HepG2 (cell line): Measurements from ENCODE around the gene GRAP. TPM values are rescaled to one million over a fixed set of nuclear protein-coding genes. Genes with fewer than 3 reads are reported as not detected.

Source experiments
- CSRNP2 ChIP-seq: sonication (generic); formaldehyde crosslinking; conservative IDR thresholded peaks from 2 replicates; pipeline ENCODE4 v1.8.0; 2022; ENCODE audit warnings: low read depth, missing genetic modification reagents
- FOXK1 ChIP-seq: sonication (generic); formaldehyde crosslinking; IDR thresholded peaks from 2 replicates; pipeline ENCODE4 v1.4.0; 2020; ENCODE audit warnings: low read depth, missing genetic modification reagents, borderline replicate concordance
- HCFC1 ChIP-seq: fragments of 150-350 bp; IDR thresholded peaks from 2 replicates; pipeline ENCODE4 v1.6.1; 2014; ENCODE audit warnings: low read depth, low read length
- HNF4A ChIP-seq: sonication (generic); formaldehyde crosslinking; IDR thresholded peaks from 2 replicates; pipeline ENCODE4 v1.4.0; 2020; ENCODE audit warnings: missing genetic modification reagents
- HNRNPUL1 ChIP-seq: fragments of 200-400 bp; formaldehyde crosslinking; IDR thresholded peaks from 2 replicates; pipeline ENCODE4 v1.6.1; 2017; ENCODE audit warnings: low read depth, mild to moderate bottlenecking, low read length, moderate library complexity
- HOXA7 ChIP-seq: sonication (generic); formaldehyde crosslinking; IDR thresholded peaks from 2 replicates; pipeline ENCODE4 v1.8.1; 2022; ENCODE audit warnings: mild to moderate bottlenecking, missing genetic modification reagents, moderate library complexity
- JDP2 ChIP-seq: sonication (generic); formaldehyde crosslinking; IDR thresholded peaks from 2 replicates; pipeline ENCODE4 v1.8.1; 2022; ENCODE audit warnings: missing genetic modification reagents, borderline replicate concordance
- PLRG1 ChIP-seq: fragments of 450-650 bp; conservative IDR thresholded peaks from 2 replicates; pipeline ENCODE4 v1.6.1; 2016
- PRMT3 ChIP-seq: sonication (generic); formaldehyde crosslinking; IDR thresholded peaks from 2 replicates; pipeline ENCODE4 v1.8.1; 2022; ENCODE audit warnings: low read depth, mild to moderate bottlenecking, moderate library complexity, missing genetic modification reagents, borderline replicate concordance
- RNF2 ChIP-seq: fragments of 450-650 bp; conservative IDR thresholded peaks from 2 replicates; pipeline ENCODE4 v1.6.1; 2016; ENCODE audit warnings: low read depth
- TBL1XR1 ChIP-seq: fragments of 150-350 bp; IDR thresholded peaks from 2 replicates; pipeline ENCODE4 v1.6.1; 2014; ENCODE audit warnings: borderline replicate concordance, low read length; ENCODE audit not compliant: partially characterized antibody
- TSC22D2 ChIP-seq: sonication (generic); formaldehyde crosslinking; IDR thresholded peaks from 2 replicates; pipeline ENCODE4 v1.5.1; 2020; ENCODE audit warnings: missing genetic modification reagents, mild to moderate bottlenecking, borderline replicate concordance
- U2AF1 ChIP-seq: fragments of 200-400 bp; formaldehyde crosslinking; optimal IDR thresholded peaks from 2 replicates; pipeline ENCODE3; 2017; ENCODE audit warnings: mild to moderate bottlenecking, low read depth, low read length
- USF2 ChIP-seq, 2 experiments: sonication (generic) in 1 of 2; formaldehyde crosslinking in 1 of 2; IDR thresholded peaks; 2 replicates each; pipeline versions ENCODE4 v1.5.1 to v1.6.1; 2011 to 2020; ENCODE audit warnings: borderline replicate concordance in 1 of 2, low read depth in 1 of 2, low read length in 1 of 2, mild to moderate bottlenecking in 1 of 2, missing genetic modification reagents in 1 of 2, moderate library complexity in 1 of 2
- ZNF17 ChIP-seq: sonication (generic); formaldehyde crosslinking; IDR thresholded peaks from 2 replicates; pipeline ENCODE4 v1.5.0; 2020; ENCODE audit warnings: mild to moderate bottlenecking, missing genetic modification reagents
- ZNF232 ChIP-seq: sonication (generic); formaldehyde crosslinking; IDR thresholded peaks from 2 replicates; pipeline ENCODE4 v1.4.0; 2020; ENCODE audit warnings: missing genetic modification reagents, borderline replicate concordance
- ZNF691 ChIP-seq: sonication (generic); formaldehyde crosslinking; IDR thresholded peaks from 2 replicates; pipeline ENCODE4 v1.4.0; 2020; ENCODE audit warnings: missing genetic modification reagents, low read depth, mild to moderate bottlenecking, borderline replicate concordance
- polyA plus RNA-seq, 8 experiments: library from polyadenylated mRNA; depleted of rRNA in 3 of 8; stranded (reverse) in 7 of 8; unstranded in 1 of 8; fragments of >200 nt; fragmentation: Illumina TruSeq in 4 of 8; extraction: Trizol in 4 of 8; gene quantifications; 2 replicates each; pipeline versions ENCODE4 v1.2.1 to v1.2.3, GENCODE V29; 2011 to 2016; ENCODE audit warnings: low read depth in 4 of 8, missing spikeins in 1 of 8, mixed read lengths in 1 of 8; ENCODE audit not compliant: insufficient read depth in 1 of 8
- total RNA-seq, 5 experiments: library from RNA; depleted of rRNA; stranded (reverse); fragments of >200 nt; fragmentation: Illumina TruSeq; extraction: Trizol; gene quantifications; 2 replicates each; pipeline ENCODE4 v1.2.3, GENCODE V29; 2016; ENCODE audit warnings: low read depth in 1 of 5
- TF ChIP-seq, protein P1 (sequence below): IDR thresholded peaks from 2 replicates; pipeline ENCODE4 v1.6.1; 2018; ENCODE audit warnings: missing genetic modification reagents, mild to moderate bottlenecking, missing compliant biosample characterization
- TF ChIP-seq, protein P2 (sequence below): sonication (generic); formaldehyde crosslinking; conservative IDR thresholded peaks from 2 replicates; pipeline ENCODE4 v1.4.0; 2020; ENCODE audit warnings: missing genetic modification reagents

Gene GRAP
- total and polyA plus RNA-seq, 2 of the 13 experiments (the other 11 are each of a cell fraction or from before 2014, with no cell fraction given) = 0.77 to 1.7 TPM

DNA sequence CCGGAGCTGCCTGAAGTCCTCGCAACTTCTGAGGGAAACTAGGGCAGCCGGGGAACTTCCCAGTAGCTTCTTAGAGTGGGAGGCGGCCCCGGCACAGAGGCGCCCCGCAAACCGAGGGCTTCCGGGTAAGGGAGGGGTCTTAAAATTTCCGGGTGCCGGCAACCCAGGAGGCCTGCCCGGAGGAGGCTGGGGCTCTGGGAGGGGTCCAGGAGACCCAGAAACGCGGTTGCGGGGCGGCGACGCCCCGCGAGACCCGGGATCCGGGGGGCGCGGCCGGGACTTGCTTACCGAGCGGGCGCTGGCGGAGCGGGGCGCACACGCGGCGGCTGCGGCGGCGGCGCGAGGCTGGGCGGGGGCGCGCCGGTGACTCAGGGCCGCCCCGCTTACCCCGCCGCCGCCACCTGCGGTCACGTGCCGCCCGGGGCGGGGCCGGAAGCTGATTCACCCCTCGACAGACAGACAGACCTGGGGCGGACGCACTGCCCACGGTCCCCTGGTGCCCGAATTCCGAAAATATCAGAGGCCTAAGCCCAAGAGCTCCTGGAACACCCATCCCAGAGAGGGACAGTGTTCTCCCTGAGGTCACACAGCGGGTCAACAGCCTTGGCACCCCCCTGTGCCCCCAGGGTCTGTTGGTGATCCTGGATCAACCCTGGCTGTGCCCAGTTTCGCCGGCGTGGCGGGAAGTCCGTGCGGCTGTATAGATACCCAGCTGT, 42.2 kb downstream of the GRAP start, which contains the start of gene FAM83G (continued):
- peak; percentile 82 for TF ChIP-seq USF2 (IDR thresholded peaks at IDR 0.05; ENCODE audit: low read depth, low read length)
- peak; percentile 82; the same call in 1 of the 2 replicates for TF ChIP-seq USF2 (CRISPR knock-in tag; IDR thresholded peaks at IDR 0.05; ENCODE audit: borderline replicate concordance)
- TF ChIP-seq RNF2 = no peak
- no peak for TF ChIP-seq HNRNPUL1
- no peak for TF ChIP-seq U2AF1
- TF ChIP-seq HNF4A = no peak
- TF ChIP-seq, protein P1, sequence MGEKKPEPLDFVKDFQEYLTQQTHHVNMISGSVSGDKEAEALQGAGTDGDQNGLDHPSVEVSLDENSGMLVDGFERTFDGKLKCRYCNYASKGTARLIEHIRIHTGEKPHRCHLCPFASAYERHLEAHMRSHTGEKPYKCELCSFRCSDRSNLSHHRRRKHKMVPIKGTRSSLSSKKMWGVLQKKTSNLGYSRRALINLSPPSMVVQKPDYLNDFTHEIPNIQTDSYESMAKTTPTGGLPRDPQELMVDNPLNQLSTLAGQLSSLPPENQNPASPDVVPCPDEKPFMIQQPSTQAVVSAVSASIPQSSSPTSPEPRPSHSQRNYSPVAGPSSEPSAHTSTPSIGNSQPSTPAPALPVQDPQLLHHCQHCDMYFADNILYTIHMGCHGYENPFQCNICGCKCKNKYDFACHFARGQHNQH = peak; percentile 50
- no peak for TF ChIP-seq ZNF232 (CRISPR knock-in tag)
- no peak for TF ChIP-seq HCFC1
- no peak for TF ChIP-seq HOXA7
- no peak for TF ChIP-seq TBL1XR1
- TF ChIP-seq PLRG1 = no peak
- 0 out of 2 replicates have a peak, but pooled peaks have one; percentile 16 for TF ChIP-seq TSC22D2 (CRISPR knock-in tag)
- TF ChIP-seq ZNF17 (CRISPR knock-in tag) = no peak
- TF ChIP-seq ZNF691 (CRISPR knock-in tag) = peak; percentile 8; the same call in 1 of the 2 replicates
- TF ChIP-seq CSRNP2 = no peak
- no peak for TF ChIP-seq PRMT3 (CRISPR knock-in tag)
- TF ChIP-seq, protein P2, sequence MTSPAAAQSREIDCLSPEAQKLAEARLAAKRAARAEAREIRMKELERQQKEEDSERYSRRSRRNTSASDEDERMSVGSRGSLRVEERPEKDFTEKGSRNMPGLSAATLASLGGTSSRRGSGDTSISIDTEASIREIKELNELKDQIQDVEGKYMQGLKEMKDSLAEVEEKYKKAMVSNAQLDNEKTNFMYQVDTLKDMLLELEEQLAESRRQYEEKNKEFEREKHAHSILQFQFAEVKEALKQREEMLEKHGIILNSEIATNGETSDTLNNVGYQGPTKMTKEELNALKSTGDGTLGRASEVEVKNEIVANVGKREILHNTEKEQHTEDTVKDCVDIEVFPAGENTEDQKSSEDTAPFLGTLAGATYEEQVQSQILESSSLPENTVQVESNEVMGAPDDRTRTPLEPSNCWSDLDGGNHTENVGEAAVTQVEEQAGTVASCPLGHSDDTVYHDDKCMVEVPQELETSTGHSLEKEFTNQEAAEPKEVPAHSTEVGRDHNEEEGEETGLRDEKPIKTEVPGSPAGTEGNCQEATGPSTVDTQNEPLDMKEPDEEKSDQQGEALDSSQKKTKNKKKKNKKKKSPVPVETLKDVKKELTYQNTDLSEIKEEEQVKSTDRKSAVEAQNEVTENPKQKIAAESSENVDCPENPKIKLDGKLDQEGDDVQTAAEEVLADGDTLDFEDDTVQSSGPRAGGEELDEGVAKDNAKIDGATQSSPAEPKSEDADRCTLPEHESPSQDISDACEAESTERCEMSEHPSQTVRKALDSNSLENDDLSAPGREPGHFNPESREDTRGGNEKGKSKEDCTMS (CRISPR knock-in tag) = no peak
- TF ChIP-seq JDP2 = no peak
- TF ChIP-seq FOXK1 (CRISPR knock-in tag) = no peak
